Activated T-cell treated with anti-CD3 and anti-CD28 coated beads, Interleukin-2, amount 50 U/mL, for 72 hours (primary cell): ENCODE results near the gene GSS. TPM values are rescaled to one million over a fixed set of nuclear protein-coding genes. Genes with fewer than 3 reads are reported as not detected.

Experiments used
- ATAC-seq, 2 donors: fragments of 150-1000 bp; cut with Tn5 transposase; replicated peaks in 1 of 2; 2 replicates each; pipeline ENCODE4 v1.10.0; 2021; ENCODE audit warnings: moderate library complexity in 2 of 2, mild to moderate bottlenecking in 1 of 2
- DNase-seq, 2 donors: peaks; one replicate each; pipeline ENCODE4 v3.0.0; 2021 to 2022; ENCODE audit warnings: mixed read lengths in 1 of 2
- H3K27ac Mint-ChIP-seq: one replicate; pipeline ENCODE4 v1.8.0; 2022; ENCODE audit warnings: mild to moderate bottlenecking, moderate library complexity, mixed read lengths
- H3K27me3 Mint-ChIP-seq: one replicate; pipeline ENCODE4 v1.8.0; 2022; ENCODE audit warnings: low read depth, mixed read lengths
- H3K36me3 Mint-ChIP-seq, 2 donors: one replicate each; pipeline ENCODE4 v1.8.0; 2022; ENCODE audit warnings: mixed read lengths in 2 of 2, mild to moderate bottlenecking in 1 of 2; ENCODE audit not compliant: insufficient read depth in 2 of 2
- H3K4me1 Mint-ChIP-seq: one replicate; pipeline ENCODE4 v1.8.0; 2022; ENCODE audit warnings: low read depth, mixed read lengths
- H3K4me3 Mint-ChIP-seq, 2 donors: one replicate each; pipeline ENCODE4 v1.8.0; 2022; ENCODE audit warnings: mild to moderate bottlenecking in 2 of 2, mixed read lengths in 2 of 2, moderate library complexity in 2 of 2
- H3K9me3 Mint-ChIP-seq, 2 donors: one replicate each; pipeline ENCODE4 v1.8.0; 2022; ENCODE audit warnings: mixed read lengths in 2 of 2
- total RNA-seq, 2 donors: library from RNA; stranded (reverse); gene quantifications; one replicate each; pipeline ENCODE4 v1.2.3, GENCODE V29; 2022

The GSS gene
- total RNA-seq, 2 donors from 2014 or later: 60.6 to 66.0 TPM

DNA sequence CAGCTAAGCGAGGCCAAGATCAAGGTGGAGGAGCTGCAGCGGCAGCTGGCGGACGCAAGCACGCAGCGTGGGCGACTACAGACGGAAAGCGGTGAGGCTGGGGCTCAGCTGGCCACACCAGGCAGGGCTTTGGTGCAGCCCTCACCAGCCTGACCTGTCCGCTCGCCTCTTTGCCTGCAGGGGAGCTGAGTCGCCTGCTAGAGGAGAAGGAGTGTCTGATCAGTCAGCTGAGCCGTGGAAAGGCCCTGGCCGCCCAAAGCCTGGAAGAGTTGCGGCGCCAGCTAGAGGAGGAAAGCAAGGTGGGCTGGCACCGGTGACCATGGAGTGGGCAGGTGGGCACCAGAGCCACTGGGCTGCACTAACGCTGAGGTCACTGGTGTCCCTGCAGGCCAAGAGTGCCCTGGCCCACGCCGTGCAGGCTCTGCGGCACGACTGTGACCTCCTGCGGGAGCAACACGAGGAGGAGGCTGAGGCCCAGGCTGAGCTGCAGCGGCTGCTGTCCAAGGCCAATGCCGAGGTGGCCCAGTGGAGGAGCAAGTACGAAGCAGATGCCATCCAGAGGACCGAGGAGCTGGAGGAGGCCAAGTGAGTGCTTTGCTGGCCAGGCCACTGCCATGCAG is 42.8 kb upstream of the GSS start:
- ATAC-seq (no peak), DNase-seq (no peak)
- Mint-ChIP-seq H3K36me3 (peaks cover 5 to 9% of the 10 kb centered on the region in 2 donors), H3K4me1 (peaks cover 8% of the 10 kb centered on the region), H3K4me3 (no peak overlapping the region), H3K27me3 (no peaks in the 10 kb centered on the region), H3K27ac (no peak overlapping the region), H3K9me3 (no peaks in the 10 kb centered on the region)

DNA sequence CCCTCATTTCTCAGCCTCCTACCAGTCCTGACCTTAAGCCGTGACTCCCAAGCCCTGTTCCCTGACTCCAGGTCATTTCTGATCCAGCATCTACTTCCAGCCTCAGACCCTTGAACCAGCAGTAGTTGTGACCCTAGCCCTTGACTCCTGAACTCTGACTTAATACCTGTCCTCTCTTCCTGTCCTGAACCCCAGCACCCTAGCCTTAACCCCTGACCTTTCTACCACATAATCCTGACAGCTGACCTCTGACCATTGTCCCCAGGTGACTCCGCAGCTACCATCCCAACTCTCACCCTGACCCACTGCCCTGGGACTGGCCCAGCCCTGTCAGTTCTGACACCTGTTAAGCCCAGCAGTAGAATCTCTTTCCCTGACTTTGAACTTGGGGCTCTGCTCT is 42.2 kb upstream of the GSS start:
- Mint-ChIP-seq H3K27me3 (no peaks in the 10 kb centered on the region), H3K4me3 (no peak overlapping the region), H3K36me3 (peaks cover 5 to 9% of the 10 kb centered on the region in 2 donors), H3K4me1 (peaks cover 8% of the 10 kb centered on the region), H3K27ac (no peak overlapping the region), H3K9me3 (no peaks in the 10 kb centered on the region)
- ATAC-seq (no peak), DNase-seq (no peak)

DNA sequence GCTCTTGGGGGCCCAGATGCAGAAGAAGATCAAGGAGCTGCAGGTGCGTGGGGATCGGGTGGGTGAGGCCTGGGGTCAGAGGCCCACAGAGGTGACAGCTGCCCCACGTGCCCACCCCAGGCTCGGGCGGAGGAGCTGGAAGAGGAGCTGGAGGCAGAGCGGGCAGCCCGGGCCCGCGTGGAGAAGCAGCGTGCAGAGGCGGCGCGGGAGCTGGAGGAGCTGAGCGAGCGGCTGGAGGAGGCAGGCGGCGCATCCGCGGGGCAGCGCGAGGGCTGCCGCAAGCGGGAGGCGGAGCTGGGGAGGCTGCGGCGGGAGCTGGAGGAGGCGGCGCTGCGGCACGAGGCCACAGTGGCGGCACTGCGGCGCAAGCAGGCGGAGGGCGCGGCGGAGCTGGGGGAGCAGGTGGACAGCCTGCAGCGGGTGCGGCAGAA is 41.5 kb upstream of the GSS start:
- ATAC-seq: peak in 1 of 2 donors; percentile 23
- Mint-ChIP-seq H3K9me3 (no peaks in the 10 kb centered on the region), H3K27ac (no peak overlapping the region), H3K4me3 (no peak overlapping the region), H3K4me1 (peaks cover 8% of the 10 kb centered on the region), H3K27me3 (no peaks in the 10 kb centered on the region), H3K36me3 (peaks cover 5 to 9% of the 10 kb centered on the region in 2 donors)
- no peak for DNase-seq

DNA sequence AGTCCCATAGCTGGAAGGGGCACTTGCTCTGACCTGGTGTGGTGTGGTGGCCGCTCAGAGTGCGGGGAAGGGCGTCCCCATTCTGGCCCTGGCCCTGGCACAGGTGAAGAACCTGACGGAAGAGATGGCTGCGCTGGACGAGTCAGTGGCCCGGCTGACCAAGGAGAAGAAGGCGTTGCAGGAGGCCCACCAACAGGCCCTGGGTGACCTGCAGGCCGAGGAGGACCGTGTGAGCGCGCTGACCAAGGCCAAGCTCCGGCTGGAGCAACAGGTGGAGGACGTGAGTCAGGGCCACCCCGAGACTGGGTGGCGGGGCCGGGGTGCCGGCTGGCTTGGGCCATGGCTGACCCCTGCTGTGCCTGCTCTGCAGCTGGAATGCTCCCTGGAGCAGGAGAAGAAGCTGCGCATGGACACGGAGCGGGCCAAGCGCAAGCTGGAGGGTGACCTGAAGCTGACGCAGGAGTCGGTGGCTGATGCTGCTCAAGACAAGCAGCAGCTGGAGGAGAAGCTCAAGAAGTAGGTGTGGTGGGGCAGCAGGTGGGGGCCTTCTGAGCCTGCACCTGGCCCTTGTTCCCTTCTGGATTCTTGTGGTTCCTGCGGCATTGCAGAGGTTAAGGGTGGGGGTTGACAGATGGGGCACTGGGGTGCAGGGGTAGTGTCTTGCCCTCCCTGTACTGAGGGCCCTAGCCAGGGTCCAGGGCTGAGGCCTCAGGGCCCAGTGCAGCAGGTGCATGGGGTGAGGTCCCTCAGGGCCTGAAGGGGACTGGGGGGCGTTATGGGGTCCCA is 40.8 kb upstream of the GSS start:
- ATAC-seq: no peak
- H3K9me3 Mint-ChIP-seq: no peaks in the 10 kb centered on the region

DNA sequence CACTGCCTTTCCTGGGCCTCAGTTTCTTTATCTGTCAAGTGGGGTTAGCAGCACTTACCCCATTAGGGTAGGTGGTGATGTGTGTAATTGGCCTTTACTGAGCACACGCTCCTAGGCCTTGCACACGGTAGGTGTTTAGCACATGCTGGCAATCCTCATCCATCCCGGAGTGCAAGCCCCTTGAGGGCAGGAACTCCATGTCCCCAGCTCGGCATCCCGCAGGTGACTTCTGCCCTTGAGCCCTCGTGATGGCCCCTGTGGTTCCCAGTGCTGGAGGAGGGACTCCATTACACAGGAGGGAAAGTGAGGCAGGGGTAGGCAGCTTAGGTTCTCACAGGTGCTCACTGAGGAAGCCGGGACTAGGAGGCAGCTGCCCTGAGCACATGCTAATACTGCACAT is 40.1 kb upstream of the GSS start:
- H3K9me3 Mint-ChIP-seq: no peaks in the 10 kb centered on the region
- H3K27me3 Mint-ChIP-seq: no peaks in the 10 kb centered on the region
- H3K4me1 Mint-ChIP-seq: peaks cover 8% of the 10 kb centered on the region
- no peak overlapping the region for H3K4me3 Mint-ChIP-seq
- no peak overlapping the region for H3K27ac Mint-ChIP-seq
- H3K36me3 Mint-ChIP-seq: peaks cover 5 to 6% of the 10 kb centered on the region in 2 donors
- no peak for ATAC-seq
- no peak for DNase-seq

More for the DNA sequence above, 40.8 kb upstream of the GSS start:
- H3K27me3 Mint-ChIP-seq: no peaks in the 10 kb centered on the region
- peaks cover 8% of the 10 kb centered on the region for H3K4me1 Mint-ChIP-seq
- H3K27ac Mint-ChIP-seq: peak overlapping the region; percentile 26
- DNase-seq: no peak
- H3K36me3 Mint-ChIP-seq: peaks cover 5 to 9% of the 10 kb centered on the region in 2 donors
- no peak overlapping the region for H3K4me3 Mint-ChIP-seq

DNA sequence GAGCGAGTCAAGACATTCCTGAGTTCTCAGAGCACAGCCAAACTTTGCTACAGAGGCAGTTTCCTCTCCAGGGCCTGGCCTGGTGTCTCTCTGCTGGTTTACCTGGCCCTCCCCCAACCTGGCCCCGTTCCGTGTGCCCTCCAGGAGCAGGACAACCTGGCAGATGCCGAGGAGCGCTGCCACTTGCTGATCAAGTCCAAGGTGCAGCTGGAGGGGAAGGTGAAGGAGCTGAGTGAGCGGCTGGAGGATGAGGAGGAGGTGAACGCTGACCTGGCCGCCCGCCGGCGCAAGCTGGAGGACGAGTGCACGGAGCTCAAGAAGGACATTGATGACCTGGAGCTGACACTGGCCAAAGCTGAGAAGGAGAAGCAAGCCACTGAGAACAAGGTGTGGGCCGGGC is 39.6 kb upstream of the GSS start:
- peaks cover 8% of the 10 kb centered on the region for H3K4me1 Mint-ChIP-seq
- H3K36me3 Mint-ChIP-seq: peaks cover 5% of the 10 kb centered on the region in 2 donors
- no peak for DNase-seq
- ATAC-seq: no peak
- no peaks in the 10 kb centered on the region for H3K27me3 Mint-ChIP-seq
- H3K4me3 Mint-ChIP-seq: no peak overlapping the region
- no peaks in the 10 kb centered on the region for H3K9me3 Mint-ChIP-seq
- H3K27ac Mint-ChIP-seq: no peak overlapping the region

DNA sequence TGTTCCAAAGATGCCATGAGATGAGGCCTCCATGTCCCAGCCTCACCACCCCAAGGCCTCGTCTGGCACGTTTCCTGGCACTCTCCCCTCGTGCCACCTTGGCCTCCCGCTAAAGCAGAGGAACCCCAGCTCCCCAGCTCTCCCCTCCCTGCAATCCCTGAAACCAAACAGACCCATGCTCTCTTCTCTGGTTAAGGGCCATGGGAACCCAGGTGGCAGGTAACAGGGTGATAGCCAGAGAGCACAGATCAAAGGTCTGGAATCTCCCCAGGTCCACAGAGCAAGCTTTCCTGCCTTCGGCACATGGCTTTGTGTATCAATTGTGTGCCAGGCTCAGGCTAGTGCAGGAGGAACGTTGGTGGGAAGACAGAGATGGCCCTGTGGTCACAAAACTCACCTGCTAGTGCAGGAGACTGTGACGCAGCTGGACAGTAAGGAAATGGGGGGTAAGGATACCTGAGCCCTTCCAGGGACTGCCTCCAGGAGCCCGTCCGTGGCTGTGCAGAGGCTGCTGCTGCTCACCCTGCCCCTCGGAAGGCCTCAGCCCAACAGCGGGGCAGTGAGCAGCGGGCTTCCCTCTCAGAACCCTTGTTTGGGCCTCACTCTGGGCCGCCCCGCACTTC is 39.0 kb upstream of the GSS start:
- Mint-ChIP-seq H3K27me3 (no peaks in the 10 kb centered on the region), H3K27ac (no peak overlapping the region), H3K4me3 (no peak overlapping the region), H3K9me3 (no peaks in the 10 kb centered on the region), H3K4me1 (peaks cover 8% of the 10 kb centered on the region), H3K36me3 (peaks cover 5% of the 10 kb centered on the region in 2 donors)
- ATAC-seq: no peak
- DNase-seq: no peak

DNA sequence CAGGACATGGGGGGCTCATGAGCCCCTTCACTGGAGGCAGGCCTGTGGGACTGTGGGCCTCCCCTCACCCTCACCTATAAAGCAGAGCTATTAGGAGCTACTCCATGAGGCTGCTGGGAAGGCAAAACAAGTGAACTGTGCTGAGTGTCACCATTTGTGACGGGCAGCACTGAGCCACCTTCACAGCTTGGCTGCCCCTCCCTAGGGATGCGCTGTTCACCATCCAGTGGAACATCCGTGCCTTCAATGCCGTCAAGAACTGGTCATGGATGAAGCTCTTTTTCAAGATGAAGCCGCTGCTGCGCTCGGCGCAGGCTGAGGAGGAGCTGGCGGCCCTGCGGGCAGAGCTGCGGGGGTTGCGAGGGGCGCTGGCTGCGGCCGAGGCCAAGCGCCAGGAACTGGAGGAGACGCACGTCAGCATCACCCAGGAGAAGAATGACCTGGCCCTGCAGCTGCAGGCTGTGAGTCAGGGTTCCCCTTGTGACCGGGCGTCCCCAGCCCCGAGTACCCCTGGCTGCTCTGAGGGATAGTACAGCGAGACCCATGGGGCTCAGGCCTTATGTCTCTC is 38.4 kb upstream of the GSS start:
- H3K36me3 Mint-ChIP-seq: peaks cover 5% of the 10 kb centered on the region in 2 donors
- H3K4me1 Mint-ChIP-seq: peaks cover 8% of the 10 kb centered on the region
- no peaks in the 10 kb centered on the region for H3K9me3 Mint-ChIP-seq
- H3K4me3 Mint-ChIP-seq: no peak overlapping the region
- ATAC-seq: no peak
- no peak for DNase-seq
- H3K27me3 Mint-ChIP-seq: no peaks in the 10 kb centered on the region
- no peak overlapping the region for H3K27ac Mint-ChIP-seq

DNA sequence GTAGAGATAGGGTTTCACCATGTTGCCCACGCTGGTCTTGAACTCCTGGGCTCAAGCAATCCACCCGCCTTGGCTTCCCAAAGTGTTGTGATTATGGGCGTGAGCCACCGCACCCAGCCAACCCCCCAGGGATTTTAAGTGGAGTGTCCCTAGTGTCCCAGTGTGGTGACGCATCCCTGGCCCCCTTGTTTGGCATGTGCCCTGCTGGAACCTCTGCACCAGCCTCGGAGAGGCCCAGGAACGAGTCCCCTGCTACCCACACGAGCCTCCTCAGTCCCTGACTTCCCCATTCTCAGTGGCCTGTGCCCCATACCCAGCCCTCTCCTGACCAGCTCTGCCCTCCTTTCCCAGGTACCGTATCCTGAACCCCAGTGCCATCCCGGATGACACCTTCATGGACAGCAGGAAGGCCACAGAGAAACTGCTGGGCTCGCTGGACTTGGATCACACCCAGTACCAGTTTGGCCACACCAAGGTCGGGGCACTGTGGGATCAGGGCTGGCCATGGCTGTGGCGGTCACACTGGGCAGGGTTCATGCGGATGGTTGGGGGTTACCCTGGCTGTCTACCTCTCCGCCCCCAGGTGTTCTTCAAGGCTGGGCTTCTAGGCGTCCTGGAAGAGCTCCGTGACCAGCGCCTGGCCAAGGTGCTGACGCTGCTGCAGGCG is 37.3 kb upstream of the GSS start:
- Mint-ChIP-seq H3K27ac (no peak overlapping the region), H3K9me3 (no peaks in the 10 kb centered on the region), H3K4me3 (no peak overlapping the region), H3K36me3 (peaks cover 4 to 5% of the 10 kb centered on the region in 2 donors), H3K4me1 (peaks cover 4% of the 10 kb centered on the region), H3K27me3 (no peaks in the 10 kb centered on the region)
- no peak for ATAC-seq
- no peak for DNase-seq

DNA sequence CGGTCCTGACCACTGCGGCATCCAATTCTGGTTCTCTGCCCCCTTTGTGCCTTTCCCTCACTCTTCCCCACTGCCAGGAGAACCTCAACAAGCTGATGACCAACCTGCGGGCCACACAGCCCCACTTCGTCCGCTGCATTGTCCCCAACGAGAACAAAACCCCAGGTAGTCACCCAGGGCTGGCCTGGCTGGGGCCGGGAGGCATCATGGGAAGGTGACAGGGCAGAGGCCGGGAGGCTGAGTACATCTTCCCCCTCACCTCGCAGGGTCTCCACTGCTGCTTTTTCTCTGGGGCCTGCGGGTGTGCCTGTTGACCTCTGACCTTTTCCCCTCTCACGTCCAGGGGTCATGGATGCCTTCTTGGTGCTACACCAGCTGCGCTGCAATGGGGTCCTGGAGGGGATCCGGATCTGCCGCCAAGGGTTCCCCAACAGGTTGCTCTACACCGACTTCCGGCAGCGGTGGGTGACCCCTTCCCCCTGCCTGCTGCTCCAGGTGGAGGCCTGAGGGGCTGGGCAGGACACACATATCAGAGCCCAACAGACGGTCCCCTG is 35.1 kb upstream of the GSS start:
- Mint-ChIP-seq H3K36me3 (no peaks in the 10 kb centered on the region), H3K9me3 (no peaks in the 10 kb centered on the region), H3K27me3 (no peaks in the 10 kb centered on the region), H3K4me1 (no peaks in the 10 kb centered on the region), H3K27ac (no peak overlapping the region), H3K4me3 (no peak overlapping the region)
- ATAC-seq: no peak
- DNase-seq: no peak

DNA sequence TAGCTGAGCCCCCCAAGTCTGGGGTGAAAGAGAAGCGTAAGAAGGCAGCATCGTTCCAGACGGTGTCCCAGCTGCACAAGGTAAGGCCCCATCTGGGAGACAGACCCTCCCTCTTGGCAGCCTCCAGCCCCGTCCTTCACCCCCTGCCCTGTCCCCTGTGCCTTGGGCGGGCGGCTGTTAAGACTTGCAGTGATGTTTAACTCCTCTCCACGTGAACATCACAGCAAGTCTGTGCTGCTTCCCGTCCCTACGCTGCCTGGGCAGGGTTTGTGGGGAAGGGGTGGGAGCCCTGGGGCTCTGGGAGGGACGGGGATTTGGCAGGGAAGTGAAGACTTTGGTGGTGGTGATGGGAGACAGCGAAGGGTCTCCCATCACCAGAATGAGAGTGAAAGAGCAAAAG is 34.6 kb upstream of the GSS start:
- Mint-ChIP-seq H3K36me3 (no peaks in the 10 kb centered on the region), H3K4me1 (no peaks in the 10 kb centered on the region), H3K27me3 (no peaks in the 10 kb centered on the region), H3K27ac (no peak overlapping the region), H3K9me3 (no peaks in the 10 kb centered on the region), H3K4me3 (no peak overlapping the region)
- DNase-seq (no peak), ATAC-seq (no peak)

DNA sequence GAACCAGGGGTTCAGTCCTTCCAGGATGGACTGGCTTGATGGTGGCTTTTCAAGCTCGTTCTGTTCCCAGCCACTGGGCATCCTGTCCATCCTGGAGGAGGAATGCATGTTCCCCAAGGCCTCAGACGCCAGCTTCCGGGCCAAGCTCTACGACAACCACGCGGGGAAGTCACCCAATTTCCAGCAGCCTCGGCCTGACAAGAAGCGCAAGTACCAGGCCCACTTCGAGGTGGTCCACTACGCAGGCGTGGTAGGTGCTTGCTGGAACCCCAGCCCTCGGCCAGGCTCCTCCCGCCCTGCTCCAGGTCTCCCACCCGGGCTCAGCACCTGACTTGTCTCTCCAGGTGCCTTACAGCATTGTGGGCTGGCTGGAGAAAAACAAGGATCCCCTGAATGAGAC is 34.1 kb upstream of the GSS start:
- Mint-ChIP-seq H3K9me3 (no peaks in the 10 kb centered on the region), H3K27me3 (no peaks in the 10 kb centered on the region), H3K36me3 (no peaks in the 10 kb centered on the region), H3K4me1 (no peaks in the 10 kb centered on the region), H3K4me3 (no peak overlapping the region), H3K27ac (no peak overlapping the region)
- no peak for DNase-seq
- no peak for ATAC-seq

DNA sequence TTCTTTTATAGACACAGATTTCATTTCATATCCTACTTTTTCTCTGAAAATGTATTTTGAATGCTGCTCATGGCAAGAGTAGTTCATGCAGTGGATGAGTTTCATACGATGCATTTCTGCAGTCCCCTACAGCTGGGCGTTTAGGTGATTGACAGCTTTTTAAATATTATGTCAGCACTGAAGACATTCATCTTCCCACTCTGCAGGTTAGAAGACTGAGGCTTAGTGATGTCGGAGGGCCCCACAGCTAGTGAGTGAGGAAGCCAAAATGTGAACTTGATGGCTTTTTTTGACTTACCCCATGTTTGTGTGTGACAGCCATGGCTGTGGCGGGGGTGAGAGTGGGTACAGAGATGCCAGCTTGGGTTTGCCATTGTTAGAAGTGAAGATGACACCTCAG is 33.5 kb upstream of the GSS start:
- Mint-ChIP-seq H3K27me3 (peaks cover under 1% of the 10 kb centered on the region), H3K27ac (no peak overlapping the region), H3K4me1 (no peaks in the 10 kb centered on the region), H3K4me3 (no peak overlapping the region), H3K36me3 (no peaks in the 10 kb centered on the region), H3K9me3 (no peaks in the 10 kb centered on the region)
- ATAC-seq (no peak), DNase-seq (no peak)
